ENCODE measurements around the gene RALBP1. TPM values are rescaled to one million over a fixed set of nuclear protein-coding genes. Genes with fewer than 3 reads are reported as not detected.

RALBP1 gene
- total RNA-seq, 4 donors from 2014 or later: 28.9 to 49.5 (median 36.6) TPM

GRCh38 chr18:9495465-9495864, 20.2 kb downstream of the RALBP1 start:
- H3K27ac ChIP-seq: no peak overlapping the region
- TF ChIP-seq CTCF (IDR thresholded peaks at IDR 0.05) (no peak), POLR2A (IDR thresholded peaks at IDR 0.05) (no peak)
- peaks cover 0 to 4% (median 0%) of the 10 kb centered on the region in 3 donors for H3K36me3 ChIP-seq
- no peak for DNase-seq
- H3K9me3 ChIP-seq: no peaks in the 10 kb centered on the region
- no peak overlapping the region for H3K4me3 ChIP-seq
- no peaks in the 10 kb centered on the region for H3K4me1 ChIP-seq
- H3K27me3 ChIP-seq: no peaks in the 10 kb centered on the region

GRCh38 chr18:9495916-9496705, 20.8 kb downstream of the RALBP1 start:
- Histone ChIP-seq H3K27me3 (no peaks in the 10 kb centered on the region), H3K9me3 (no peaks in the 10 kb centered on the region)
- TF ChIP-seq CTCF (IDR thresholded peaks at IDR 0.05) (no peak), POLR2A (IDR thresholded peaks at IDR 0.05) (no peak)

GRCh38 chr18:9506046-9506792, 30.9 kb downstream of the RALBP1 start:
- Histone ChIP-seq H3K27ac (no peak overlapping the region), H3K9me3 (peaks cover 0 to 8% (median 2%) of the 10 kb centered on the region in 4 donors), H3K4me3 (no peak overlapping the region), H3K36me3 (no peaks in the 10 kb centered on the region), H3K4me1 (no peaks in the 10 kb centered on the region), H3K27me3 (no peaks in the 10 kb centered on the region)
- DNase-seq: no peak
- TF ChIP-seq POLR2A (IDR thresholded peaks at IDR 0.05) (no peak), CTCF (IDR thresholded peaks at IDR 0.05) (no peak)

More at GRCh38 chr18:9495916-9496705, 20.8 kb downstream of the RALBP1 start:
- Histone ChIP-seq H3K4me3 (no peak overlapping the region), H3K27ac (no peak overlapping the region), H3K4me1 (no peaks in the 10 kb centered on the region), H3K36me3 (peaks cover 0 to 4% (median 0%) of the 10 kb centered on the region in 3 donors)
- no peak for DNase-seq

- H3K4me3 ChIP-seq: no peak overlapping the region
- no peak for DNase-seq
- no peaks in the 10 kb centered on the region for H3K36me3 ChIP-seq
- H3K4me1 ChIP-seq: no peaks in the 10 kb centered on the region
- no peaks in the 10 kb centered on the region for H3K27me3 ChIP-seq
- TF ChIP-seq POLR2A (IDR thresholded peaks at IDR 0.05): no peak
- TF ChIP-seq CTCF (IDR thresholded peaks at IDR 0.05): no peak
- H3K9me3 ChIP-seq: peaks cover 0 to 6% (median 1%) of the 10 kb centered on the region in 4 donors
- no peak overlapping the region for H3K27ac ChIP-seq
Observed at GRCh38 chr18:9507565-9508088, 32.3 kb downstream of the RALBP1 start.

- no peak overlapping the region for H3K27ac ChIP-seq
- H3K4me1 ChIP-seq: no peaks in the 10 kb centered on the region
- peaks cover 0 to 4% (median 0%) of the 10 kb centered on the region in 3 donors for H3K36me3 ChIP-seq
- no peaks in the 10 kb centered on the region for H3K9me3 ChIP-seq
- no peak overlapping the region for H3K4me3 ChIP-seq
- DNase-seq: no peak
- TF ChIP-seq POLR2A (IDR thresholded peaks at IDR 0.05): no peak
- TF ChIP-seq CTCF (IDR thresholded peaks at IDR 0.05): no peak
- no peaks in the 10 kb centered on the region for H3K27me3 ChIP-seq
Observed at GRCh38 chr18:9508446-9509025, 33.2 kb downstream of the RALBP1 start.

Measured in Peyer's patch (tissue), 4 donors.